HuH-7.5 (cell line): ENCODE results near the gene HCN4.
"Not testable (repeated sequence)": the region's sequence is repeated elsewhere in the genome, so short reads cannot be mapped to it uniquely, and the experiment has no call there.

Experiments
- DNase-seq: peaks from one replicate; pipeline ENCODE4 v3.0.0; 2011; ENCODE audit warnings: low spot score

The HCN4 gene

GRCh38 chr15:73368301-73369136 lies at the start of gene HCN4:
Gene HCN4, minus strand, starts transcription at chr15:73368958. Its CDS starts 688 bp downstream, at chr15:73368270.
- peak; percentile 94 for DNase-seq

- DNase-seq, result no peak
Measured at GRCh38 chr15:73414876-73415275, 46.1 kb upstream of the HCN4 start.

- DNase-seq, result no peak
Measured at GRCh38 chr15:73403171-73403570, 34.4 kb upstream of the HCN4 start.

GRCh38 chr15:73400222-73400621 lies 31.5 kb upstream of the HCN4 start:
- DNase-seq, result not testable (repeated sequence)

GRCh38 chr15:73398861-73399260 lies 30.1 kb upstream of the HCN4 start:
- DNase-seq, result no peak

- no peak for DNase-seq
Measured at GRCh38 chr15:73397461-73397860, 28.7 kb upstream of the HCN4 start.

- DNase-seq, result no peak
Measured at GRCh38 chr15:73395671-73396070, 26.9 kb upstream of the HCN4 start.

- DNase-seq, result no peak
Measured at GRCh38 chr15:73394782-73395181, 26.0 kb upstream of the HCN4 start.

- no peak for DNase-seq
Measured at GRCh38 chr15:73393336-73393735, 24.6 kb upstream of the HCN4 start.

- DNase-seq, result no peak
Measured at GRCh38 chr15:73392025-73392424, 23.3 kb upstream of the HCN4 start.

GRCh38 chr15:73391128-73391872 lies 22.5 kb upstream of the HCN4 start:
- no peak for DNase-seq

- no peak for DNase-seq
Measured at GRCh38 chr15:73389971-73390544, 21.3 kb upstream of the HCN4 start.

GRCh38 chr15:73389539-73389938 lies 20.8 kb upstream of the HCN4 start:
- DNase-seq, result peak; percentile 61

GRCh38 chr15:73388256-73388781 lies 19.6 kb upstream of the HCN4 start:
- DNase-seq, result no peak

- DNase-seq, result no peak
Measured at GRCh38 chr15:73387507-73388255, 18.9 kb upstream of the HCN4 start.

GRCh38 chr15:73386886-73387506 lies 18.2 kb upstream of the HCN4 start:
- DNase-seq, result no peak

GRCh38 chr15:73386238-73386637 lies 17.5 kb upstream of the HCN4 start:
- DNase-seq, result no peak

- no peak for DNase-seq
Measured at GRCh38 chr15:73385205-73385604, 16.4 kb upstream of the HCN4 start.

GRCh38 chr15:73383310-73384189 lies 14.8 kb upstream of the HCN4 start:
- DNase-seq, result no peak

GRCh38 chr15:73382115-73382514 lies 13.4 kb upstream of the HCN4 start:
- DNase-seq, result no peak
